ENCODE measurements around the gene ITPR2. TPM values are rescaled to one million over a fixed set of nuclear protein-coding genes. Genes with fewer than 3 reads are reported as not detected.
A peak's percentile ranks its signal among the peaks of the same experiment; 100 is the strongest.

The ITPR2 gene
- total and polyA plus RNA-seq, 4 donors, result 4.1 to 47.0 (median 26.5) TPM

GRCh38 chr12:26299751-26300150, 533.2 kb downstream of the ITPR2 start:
- peaks cover 0 to 4% (median 0%) of the 10 kb centered on the region in 5 donors for H3K4me1 ChIP-seq (ENCODE audit: control insufficient read depth in 5 of 5, insufficient read depth in 5 of 5, low read length in 5 of 5)
- WGBS, 2 donors, result 69 to 86% methylated on average over 1 of the region's 1 CpG
- no peaks in the 10 kb centered on the region for H3K36me3 ChIP-seq (ENCODE audit: control insufficient read depth in 4 of 4, insufficient read depth in 4 of 4, low read length in 4 of 4)
- no peaks in the 10 kb centered on the region for H3K27me3 ChIP-seq (ENCODE audit: control insufficient read depth in 3 of 3, insufficient read depth in 3 of 3, low read length in 2 of 3)
- H3K9me3 ChIP-seq (ENCODE audit: control insufficient read depth in 4 of 4, insufficient read depth in 3 of 4, low read length in 3 of 4), result no peaks in the 10 kb centered on the region
- no peak overlapping the region for H3K4me3 ChIP-seq
- no peak for ATAC-seq (ENCODE audit: insufficient read depth, low FRiP score)
- no peak overlapping the region for H3K9ac ChIP-seq (ENCODE audit: insufficient read depth in 1 of 2, low read length in 2 of 2)
- TF ChIP-seq, protein P1, sequence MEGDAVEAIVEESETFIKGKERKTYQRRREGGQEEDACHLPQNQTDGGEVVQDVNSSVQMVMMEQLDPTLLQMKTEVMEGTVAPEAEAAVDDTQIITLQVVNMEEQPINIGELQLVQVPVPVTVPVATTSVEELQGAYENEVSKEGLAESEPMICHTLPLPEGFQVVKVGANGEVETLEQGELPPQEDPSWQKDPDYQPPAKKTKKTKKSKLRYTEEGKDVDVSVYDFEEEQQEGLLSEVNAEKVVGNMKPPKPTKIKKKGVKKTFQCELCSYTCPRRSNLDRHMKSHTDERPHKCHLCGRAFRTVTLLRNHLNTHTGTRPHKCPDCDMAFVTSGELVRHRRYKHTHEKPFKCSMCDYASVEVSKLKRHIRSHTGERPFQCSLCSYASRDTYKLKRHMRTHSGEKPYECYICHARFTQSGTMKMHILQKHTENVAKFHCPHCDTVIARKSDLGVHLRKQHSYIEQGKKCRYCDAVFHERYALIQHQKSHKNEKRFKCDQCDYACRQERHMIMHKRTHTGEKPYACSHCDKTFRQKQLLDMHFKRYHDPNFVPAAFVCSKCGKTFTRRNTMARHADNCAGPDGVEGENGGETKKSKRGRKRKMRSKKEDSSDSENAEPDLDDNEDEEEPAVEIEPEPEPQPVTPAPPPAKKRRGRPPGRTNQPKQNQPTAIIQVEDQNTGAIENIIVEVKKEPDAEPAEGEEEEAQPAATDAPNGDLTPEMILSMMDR (IDR thresholded peaks at IDR 0.05; ENCODE audit: control extremely low read depth, extremely low read depth), result no peak
- no peak for DNase-seq
- H3K27ac ChIP-seq (ENCODE audit: low read depth in 1 of 2, low read length in 1 of 2), result peak overlapping the region in 1 of 2 donors; percentile 87

DNA sequence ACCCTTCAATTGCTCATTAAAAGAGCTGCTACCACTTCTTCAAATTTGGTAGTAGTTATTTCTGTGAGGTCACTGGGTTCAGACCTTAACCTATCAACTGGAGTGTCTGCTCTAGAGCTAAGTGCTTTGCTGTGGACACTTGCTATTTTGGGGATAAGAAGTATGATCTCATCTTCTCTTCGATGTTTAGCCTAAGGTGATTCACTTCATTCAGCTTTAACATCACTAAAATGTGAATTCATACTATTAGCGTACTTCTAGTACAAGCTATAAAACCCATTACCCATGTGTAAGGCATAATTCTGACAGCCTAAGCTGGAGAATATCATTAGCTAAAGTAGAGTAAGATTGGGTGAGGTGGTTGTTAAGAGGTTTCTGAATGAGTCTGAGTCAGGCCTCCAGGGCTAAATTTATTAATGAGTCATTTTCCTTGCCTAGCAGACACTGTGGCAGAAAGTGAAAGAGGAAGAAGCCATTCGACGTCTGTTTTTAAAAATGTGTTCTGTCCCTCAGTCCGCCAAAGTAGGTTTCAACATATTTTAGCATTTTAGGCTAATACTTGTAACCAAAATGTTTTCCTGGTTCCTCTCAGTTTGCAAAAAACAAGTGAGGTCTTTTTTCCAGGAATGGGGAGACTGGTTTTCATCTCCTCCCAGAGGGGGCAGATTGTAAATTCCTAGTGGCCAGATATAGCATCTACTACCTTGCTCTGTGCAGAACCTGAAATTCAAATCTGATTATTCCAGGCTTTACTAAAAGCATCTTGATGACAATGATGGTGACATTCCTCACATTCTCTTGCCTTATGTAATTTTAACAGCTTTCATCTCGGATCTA, 534.0 kb downstream of the ITPR2 start:
- TF ChIP-seq, protein P1 (IDR thresholded peaks at IDR 0.05; ENCODE audit: control extremely low read depth, extremely low read depth), result no peak

DNA sequence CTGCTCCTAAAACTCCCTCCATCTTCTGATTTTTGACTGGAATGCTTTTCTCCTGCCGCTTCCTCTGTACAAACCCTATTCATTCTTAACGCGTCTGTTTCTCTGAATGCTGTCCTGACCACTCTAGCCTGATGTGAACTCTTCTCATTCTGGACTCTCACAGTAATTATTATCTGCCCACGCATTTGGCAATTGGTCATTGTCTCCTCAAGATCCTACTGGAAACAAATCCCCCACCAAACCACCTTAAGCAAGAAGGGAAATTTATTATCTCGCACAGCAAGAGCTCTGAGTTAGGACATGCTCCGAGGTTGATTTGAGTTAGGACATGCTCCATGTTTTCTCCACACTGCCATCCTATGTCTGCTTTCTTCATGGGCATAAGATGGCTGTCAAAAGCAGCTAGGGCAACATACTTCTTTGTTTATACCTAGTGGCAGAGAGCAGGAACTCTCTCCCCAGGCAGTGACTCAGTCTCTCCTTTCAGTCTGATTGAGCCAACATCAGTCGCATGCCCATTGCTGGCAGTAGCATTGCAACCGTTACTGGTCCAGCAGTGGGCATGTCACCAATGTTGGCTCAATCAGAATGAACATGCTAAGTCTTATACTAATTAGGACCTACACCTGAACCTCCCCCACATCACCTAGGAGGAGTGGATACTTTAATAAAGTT, 535.5 kb downstream of the ITPR2 start:
- WGBS, 2 donors, result 90 to 95% methylated on average over 8 of the region's 8 CpGs
- no peak overlapping the region for H3K27ac ChIP-seq (ENCODE audit: low read depth in 1 of 2, low read length in 1 of 2)

More for the DNA sequence above, 534.0 kb downstream of the ITPR2 start:
- no peaks in the 10 kb centered on the region for H3K9me3 ChIP-seq (ENCODE audit: control insufficient read depth in 4 of 4, insufficient read depth in 3 of 4, low read length in 3 of 4)
- 34 to 40% methylated on average over 6 of the region's 6 CpGs for WGBS, 2 donors
- H3K27me3 ChIP-seq (ENCODE audit: control insufficient read depth in 3 of 3, insufficient read depth in 3 of 3, low read length in 2 of 3), result no peaks in the 10 kb centered on the region
- H3K27ac ChIP-seq (ENCODE audit: low read depth in 1 of 2, low read length in 1 of 2), result peak overlapping the region; percentile 40 to 87
- DNase-seq (peak in 1 of 3 donors; percentile 15), ATAC-seq (ENCODE audit: insufficient read depth, low FRiP score) (peak; percentile 95)
- no peak overlapping the region for H3K9ac ChIP-seq (ENCODE audit: insufficient read depth in 1 of 2, low read length in 2 of 2)
- H3K4me3 ChIP-seq, result no peak overlapping the region
- peaks cover 0 to 4% (median 0%) of the 10 kb centered on the region in 5 donors for H3K4me1 ChIP-seq (ENCODE audit: control insufficient read depth in 5 of 5, insufficient read depth in 5 of 5, low read length in 5 of 5)
- no peaks in the 10 kb centered on the region for H3K36me3 ChIP-seq (ENCODE audit: control insufficient read depth in 4 of 4, insufficient read depth in 4 of 4, low read length in 4 of 4)

More for the DNA sequence above, 535.5 kb downstream of the ITPR2 start:
- Histone ChIP-seq H3K27me3 (ENCODE audit: control insufficient read depth in 3 of 3, insufficient read depth in 3 of 3, low read length in 2 of 3) (no peaks in the 10 kb centered on the region), H3K4me1 (ENCODE audit: control insufficient read depth in 5 of 5, insufficient read depth in 5 of 5, low read length in 5 of 5) (peaks cover 0 to 4% (median 0%) of the 10 kb centered on the region in 5 donors), H3K9ac (ENCODE audit: insufficient read depth in 1 of 2, low read length in 2 of 2) (no peak overlapping the region), H3K9me3 (ENCODE audit: control insufficient read depth in 4 of 4, insufficient read depth in 3 of 4, low read length in 3 of 4) (no peaks in the 10 kb centered on the region), H3K36me3 (ENCODE audit: control insufficient read depth in 4 of 4, insufficient read depth in 4 of 4, low read length in 4 of 4) (no peaks in the 10 kb centered on the region), H3K4me3 (no peak overlapping the region)
- DNase-seq, result no peak
- TF ChIP-seq, protein P1 (IDR thresholded peaks at IDR 0.05; ENCODE audit: control extremely low read depth, extremely low read depth), result no peak
- no peak for ATAC-seq (ENCODE audit: insufficient read depth, low FRiP score)
